Stimulated activated CD4-positive, alpha-beta T cell treated with anti-CD3 and anti-CD28 coated beads, Interleukin-12 subunit alpha, Interleukin-12 subunit beta, amount 100 ng/mL, for 24 hours (primary cell): ENCODE measurements around the gene TRMT5.

Source experiments
- DNase-seq, 2 experiments: peaks; one replicate each; pipeline ENCODE4 v3.0.0-alpha.2; 2020; ENCODE audit warnings: low read depth in 2 of 2

TRMT5 gene

GRCh38 chr14:60964904-60965303 lies 16.0 kb downstream of the TRMT5 start:
- DNase-seq, result no peak

GRCh38 chr14:60963761-60964160 lies 17.1 kb downstream of the TRMT5 start:
- no peak for DNase-seq

- no peak for DNase-seq
Observed at GRCh38 chr14:60958146-60958545, 22.7 kb downstream of the TRMT5 start.

- no peak for DNase-seq
Observed at GRCh38 chr14:60956632-60957031, 24.2 kb downstream of the TRMT5 start.

- DNase-seq, result no peak
Observed at GRCh38 chr14:60956202-60956601, 24.7 kb downstream of the TRMT5 start.

- no peak for DNase-seq
Observed at GRCh38 chr14:60951776-60952435, 29.0 kb downstream of the TRMT5 start.

DNA sequence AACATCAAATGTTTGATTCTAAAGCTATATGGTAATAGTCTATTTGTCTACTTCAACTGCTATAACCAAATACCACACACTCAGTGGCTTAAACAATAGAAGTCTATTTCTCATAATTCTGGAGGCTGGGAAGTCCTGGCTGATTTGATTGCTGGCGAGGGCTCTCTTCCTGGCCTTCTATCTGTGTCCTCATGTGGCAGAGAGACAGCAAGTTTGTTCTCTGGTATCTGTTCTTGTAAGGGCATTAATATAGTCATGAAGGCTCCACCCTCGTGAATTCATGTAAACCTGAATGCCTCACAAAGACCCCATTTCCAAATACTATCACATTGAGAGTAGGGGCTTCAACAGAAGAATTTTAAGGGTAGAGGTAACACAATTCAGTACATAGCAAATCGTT lies 34.1 kb downstream of the TRMT5 start:
- no peak for DNase-seq

- DNase-seq, result no peak
Observed at GRCh38 chr14:60945984-60946383, 34.9 kb downstream of the TRMT5 start.

DNA sequence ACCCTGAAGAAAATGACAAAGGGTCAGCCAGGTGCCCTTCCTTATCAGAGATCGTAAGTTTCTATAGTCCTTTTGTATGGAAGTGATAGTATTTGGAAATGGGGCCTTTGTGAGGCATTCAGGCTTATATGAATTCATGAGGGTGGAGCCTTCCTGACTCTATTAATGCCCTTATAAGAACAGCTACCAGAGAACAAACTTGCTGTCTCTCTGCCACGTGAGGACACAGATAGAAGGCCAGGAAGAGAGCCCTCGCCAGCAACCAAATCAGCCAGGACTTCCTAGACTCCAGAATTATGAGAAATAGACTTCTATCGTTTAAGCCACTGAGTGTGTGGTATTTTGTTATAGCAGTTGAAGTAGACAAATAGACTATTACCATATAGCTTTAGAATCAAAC lies 36.7 kb downstream of the TRMT5 start:
- DNase-seq, result no peak

- no peak for DNase-seq
Observed at GRCh38 chr14:60943637-60944032, 37.2 kb downstream of the TRMT5 start.

- DNase-seq, result no peak
Observed at GRCh38 chr14:60935319-60935718, 45.6 kb downstream of the TRMT5 start.

- no peak for DNase-seq
Observed at GRCh38 chr14:60933920-60934655, 46.8 kb downstream of the TRMT5 start.

DNA sequence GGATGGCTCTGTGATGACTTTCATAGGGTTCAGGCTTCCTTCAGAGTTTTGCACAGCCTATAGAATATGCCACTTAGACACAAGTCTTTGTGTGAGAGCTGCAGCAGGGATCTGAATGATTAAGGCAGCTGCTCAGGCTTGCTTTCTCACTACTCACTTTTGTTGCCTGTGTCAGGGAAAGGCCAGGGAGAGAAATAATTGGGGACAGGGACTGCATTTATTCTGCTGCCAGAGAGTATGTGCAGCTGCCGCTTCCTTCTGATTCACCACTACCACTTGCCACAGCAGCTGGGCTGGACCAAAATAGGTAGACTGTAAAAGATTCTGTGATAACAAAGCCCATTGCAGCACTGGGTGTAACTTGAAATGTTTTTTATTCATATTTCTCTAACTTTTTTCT lies 49.7 kb downstream of the TRMT5 start:
- DNase-seq, result no peak

GRCh38 chr14:60926002-60926401 lies 54.9 kb downstream of the TRMT5 start:
- DNase-seq, result no peak

DNA sequence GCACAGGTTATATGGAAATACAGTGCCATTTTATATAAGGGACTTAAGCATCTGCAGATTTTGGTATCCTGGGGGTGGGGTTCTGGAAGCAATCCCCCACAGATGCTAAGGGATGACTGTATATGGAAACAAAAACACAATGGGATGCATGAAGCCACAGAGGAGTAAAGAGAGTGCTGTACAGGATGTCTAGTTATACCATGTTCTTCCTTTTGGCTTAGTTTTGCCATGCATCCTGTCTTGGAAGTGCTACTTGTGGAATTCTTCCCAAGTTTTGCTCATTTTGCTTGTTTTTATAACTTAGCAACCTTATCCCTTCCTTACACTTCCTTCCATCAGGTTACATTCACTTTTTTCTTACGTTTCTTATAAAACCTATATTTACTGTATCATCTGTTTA lies 55.6 kb downstream of the TRMT5 start:
- DNase-seq, result no peak

- no peak for DNase-seq
Observed at GRCh38 chr14:60922050-60922449, 58.8 kb downstream of the TRMT5 start.
